Measurements from ENCODE around the gene PTCH1. TPM values are rescaled to one million over a fixed set of nuclear protein-coding genes. Genes with fewer than 3 reads are reported as not detected.

Gene PTCH1
- total and polyA plus RNA-seq, 2 donors (not counting 1 experiment from before 2014, with no cell fraction given), result 3.5 to 13.8 TPM

DNA sequence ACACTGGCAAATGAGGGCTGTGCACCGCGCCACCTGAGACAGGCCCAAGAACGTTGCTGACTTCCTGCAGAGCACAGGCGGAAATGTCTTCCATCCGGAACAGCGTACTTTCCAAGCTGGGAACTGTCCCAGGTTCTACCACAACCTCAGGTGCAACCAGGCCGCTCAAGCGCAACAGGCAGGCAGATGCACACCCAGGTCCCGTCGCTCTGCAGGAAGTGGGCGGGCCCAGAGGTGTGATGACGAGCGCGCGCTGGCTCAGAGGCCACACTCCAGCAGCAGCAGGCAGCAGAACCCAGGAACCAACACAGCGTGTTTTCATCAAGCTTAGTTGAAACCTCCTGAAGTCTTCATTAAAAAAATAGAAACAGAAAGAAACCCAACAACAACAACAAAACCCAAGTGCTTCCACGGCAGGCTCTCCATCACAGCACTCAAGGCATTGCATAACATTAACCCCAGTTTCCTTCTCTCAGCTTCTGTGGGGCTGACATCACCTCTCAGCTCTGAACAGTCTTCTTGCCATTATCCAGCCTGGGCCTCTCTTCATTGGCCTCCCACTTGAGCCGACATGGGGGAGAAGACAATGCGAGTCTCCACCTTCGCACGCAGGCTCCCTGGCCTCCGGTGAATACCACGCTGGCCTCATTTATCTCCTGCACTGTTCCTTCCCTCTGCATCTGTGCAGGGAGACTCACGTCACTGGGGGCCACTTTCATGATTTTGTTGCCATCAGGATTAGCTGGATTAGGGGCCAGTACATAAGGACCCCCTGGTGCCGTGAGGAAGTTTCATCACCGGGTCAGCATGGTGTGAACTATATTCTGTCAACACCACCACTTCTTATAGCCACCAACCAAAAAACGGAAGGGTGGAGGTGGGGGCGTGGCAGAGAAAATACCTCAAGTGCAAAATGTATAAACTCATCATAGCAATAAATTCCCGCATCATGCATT is 22.1 kb downstream of the PTCH1 start:
- peaks cover 0 to 4% (median 0%) of the 10 kb centered on the region in 4 experiments for H3K27me3 ChIP-seq (replicated peaks in 1 of 4; ENCODE audit: control extremely low read depth in 1 of 4, control insufficient read depth in 3 of 4, insufficient read depth in 4 of 4, low read length in 3 of 4)
- H4K20me1 ChIP-seq (ENCODE audit: control insufficient read depth, insufficient read depth, low read length, poor library complexity, severe bottlenecking), result no peaks in the 10 kb centered on the region
- intact Hi-C loops (cut with micrococcal nuclease), result loop anchor here (1.0 kb wide), 3 partner anchors 12 to 32 kb away; no protein-coding TSS in a partner anchor
- peak overlapping the region; percentile 89 for H3K4me3 Mint-ChIP-seq
- peak overlapping the region; percentile 95 for H3K27ac Mint-ChIP-seq
- H3K36me3 ChIP-seq (replicated peaks in 1 of 2; ENCODE audit: control extremely low read depth in 1 of 2, control insufficient read depth in 1 of 2, extremely low read depth in 1 of 2, insufficient read depth in 2 of 2, low read length in 1 of 2), result no peaks in the 10 kb centered on the region
- peak overlapping the region; percentile 63 for H3K4me2 ChIP-seq (replicated peaks; ENCODE audit: low read depth, low read length, poor library complexity, severe bottlenecking)
- H3K4me1 Mint-ChIP-seq, result peaks cover 23% of the 10 kb centered on the region
- peak overlapping the region; percentile 35 to 64 for H3K27ac ChIP-seq (ENCODE audit: low read length in 2 of 2)
- H3K9ac ChIP-seq (ENCODE audit: low read length), result peak overlapping the region; percentile 38
- peaks cover 35% of the 10 kb centered on the region for H3K27me3 Mint-ChIP-seq
- peaks cover 14 to 20% of the 10 kb centered on the region in 2 donors for H3K4me1 ChIP-seq (ENCODE audit: control insufficient read depth in 2 of 2, insufficient read depth in 2 of 2, low read length in 2 of 2)
- peaks cover 0 to 9% (median 0%) of the 10 kb centered on the region in 3 donors for H3K9me3 ChIP-seq (ENCODE audit: control extremely low read depth in 1 of 3, control insufficient read depth in 2 of 3, insufficient read depth in 1 of 3, low read length in 2 of 3)
- ChIA-PET POLR2A (interaction anchor here (1.3 kb wide), 1 partner anchor 12 kb away, joined by 7 read pairs; no protein-coding TSS in a partner anchor), CTCF (interaction anchor here (0.6 to 2.0 kb wide), 2 partner anchors 12 to 64 kb away, joined by 3 to 8 read pairs; no protein-coding TSS in a partner anchor)
- no peaks in the 10 kb centered on the region for H3K9me3 Mint-ChIP-seq (ENCODE audit: insufficient read depth)
- H3K79me2 ChIP-seq (ENCODE audit: control insufficient read depth, insufficient read depth, low read length), result peaks cover 5% of the 10 kb centered on the region
- DNase-seq (peak; percentile 77), ATAC-seq (ENCODE audit: low read depth) (peak; percentile 92)
- WGBS (ENCODE audit: insufficient coverage), result 53% methylated on average over 24 of the region's 29 CpGs
- peak overlapping the region in 4 of 5 experiments; percentile 28 to 41 (median 36) for H3K4me3 ChIP-seq (ENCODE audit: control extremely low read depth in 1 of 5, extremely low read depth in 1 of 5, insufficient read depth in 1 of 5, low read depth in 2 of 5, low read length in 4 of 5)
- peak overlapping the region; percentile 25 for H2AFZ ChIP-seq (ENCODE audit: insufficient read depth, low read depth, low read length, poor library complexity, severe bottlenecking)
- no peak for TF ChIP-seq EZH2 (IDR thresholded peaks at IDR 0.05; ENCODE audit: borderline replicate concordance, insufficient read depth, low read depth, low read length, poor library complexity, severe bottlenecking)
- TF ChIP-seq, protein P1, sequence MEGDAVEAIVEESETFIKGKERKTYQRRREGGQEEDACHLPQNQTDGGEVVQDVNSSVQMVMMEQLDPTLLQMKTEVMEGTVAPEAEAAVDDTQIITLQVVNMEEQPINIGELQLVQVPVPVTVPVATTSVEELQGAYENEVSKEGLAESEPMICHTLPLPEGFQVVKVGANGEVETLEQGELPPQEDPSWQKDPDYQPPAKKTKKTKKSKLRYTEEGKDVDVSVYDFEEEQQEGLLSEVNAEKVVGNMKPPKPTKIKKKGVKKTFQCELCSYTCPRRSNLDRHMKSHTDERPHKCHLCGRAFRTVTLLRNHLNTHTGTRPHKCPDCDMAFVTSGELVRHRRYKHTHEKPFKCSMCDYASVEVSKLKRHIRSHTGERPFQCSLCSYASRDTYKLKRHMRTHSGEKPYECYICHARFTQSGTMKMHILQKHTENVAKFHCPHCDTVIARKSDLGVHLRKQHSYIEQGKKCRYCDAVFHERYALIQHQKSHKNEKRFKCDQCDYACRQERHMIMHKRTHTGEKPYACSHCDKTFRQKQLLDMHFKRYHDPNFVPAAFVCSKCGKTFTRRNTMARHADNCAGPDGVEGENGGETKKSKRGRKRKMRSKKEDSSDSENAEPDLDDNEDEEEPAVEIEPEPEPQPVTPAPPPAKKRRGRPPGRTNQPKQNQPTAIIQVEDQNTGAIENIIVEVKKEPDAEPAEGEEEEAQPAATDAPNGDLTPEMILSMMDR (IDR thresholded peaks at IDR 0.05), result no peak

Data from B cell (primary cell).